ENCODE data around the gene BCAS3.
A peak's percentile ranks its signal among the peaks of the same experiment; 100 is the strongest.

Gene BCAS3

GRCh38 chr17:61260071-61260797, 582.6 kb downstream of the BCAS3 start:
- FAIRE-seq, result no peak

GRCh38 chr17:61261001-61261637, 583.5 kb downstream of the BCAS3 start:
- DNase-seq (ENCODE audit: insufficient read length, low spot score) (no peak), FAIRE-seq (no peak)

More at GRCh38 chr17:61260071-61260797, 582.6 kb downstream of the BCAS3 start:
- DNase-seq (ENCODE audit: insufficient read length, low spot score), result no peak

GRCh38 chr17:61265397-61265796, 587.7 kb downstream of the BCAS3 start:
- DNase-seq (ENCODE audit: insufficient read length, low spot score) (no peak), FAIRE-seq (peak; percentile 63)

- FAIRE-seq (no peak), DNase-seq (ENCODE audit: insufficient read length, low spot score) (no peak)
Measured at GRCh38 chr17:61267847-61268246, 590.2 kb downstream of the BCAS3 start.

GRCh38 chr17:61275395-61275794, 597.7 kb downstream of the BCAS3 start:
- DNase-seq (ENCODE audit: insufficient read length, low spot score) (no peak), FAIRE-seq (no peak)

GRCh38 chr17:61276806-61277205, 599.2 kb downstream of the BCAS3 start:
- FAIRE-seq (no peak), DNase-seq (ENCODE audit: insufficient read length, low spot score) (no peak)

GRCh38 chr17:61279476-61280145, 602.0 kb downstream of the BCAS3 start:
- DNase-seq (ENCODE audit: insufficient read length, low spot score) (no peak), FAIRE-seq (peak; percentile 49)

- DNase-seq (ENCODE audit: insufficient read length, low spot score) (no peak), FAIRE-seq (no peak)
Measured at GRCh38 chr17:61280338-61280737, 602.7 kb downstream of the BCAS3 start.

- DNase-seq (ENCODE audit: insufficient read length, low spot score) (no peak), FAIRE-seq (peak; percentile 23)
Measured at GRCh38 chr17:61280851-61281250, 603.2 kb downstream of the BCAS3 start.

GRCh38 chr17:61282377-61282776, 604.7 kb downstream of the BCAS3 start:
- no peak for DNase-seq (ENCODE audit: insufficient read length, low spot score)
- no peak for FAIRE-seq

- no peak for FAIRE-seq
- no peak for DNase-seq (ENCODE audit: insufficient read length, low spot score)
Measured at GRCh38 chr17:61283043-61283442, 605.4 kb downstream of the BCAS3 start.

- peak; percentile 90 for FAIRE-seq
- DNase-seq (ENCODE audit: insufficient read length, low spot score), result peak; percentile 34
Measured at GRCh38 chr17:61284174-61284573, 606.5 kb downstream of the BCAS3 start.

GRCh38 chr17:61284746-61285145, 607.1 kb downstream of the BCAS3 start:
- FAIRE-seq (no peak), DNase-seq (ENCODE audit: insufficient read length, low spot score) (no peak)

GRCh38 chr17:61285526-61286320, 608.1 kb downstream of the BCAS3 start:
- FAIRE-seq (no peak), DNase-seq (ENCODE audit: insufficient read length, low spot score) (no peak)

- FAIRE-seq, result peak; percentile 4
Measured at GRCh38 chr17:61286449-61286848, 608.8 kb downstream of the BCAS3 start.

GRCh38 chr17:61289408-61290385, 612.0 kb downstream of the BCAS3 start:
- no peak for FAIRE-seq
- no peak for DNase-seq (ENCODE audit: insufficient read length, low spot score)

More at GRCh38 chr17:61286449-61286848, 608.8 kb downstream of the BCAS3 start:
- DNase-seq (ENCODE audit: insufficient read length, low spot score), result no peak

- peak; percentile 63 for FAIRE-seq
- no peak for DNase-seq (ENCODE audit: insufficient read length, low spot score)
Measured at GRCh38 chr17:61291451-61292285, 614.0 kb downstream of the BCAS3 start.

- FAIRE-seq (no peak), DNase-seq (ENCODE audit: insufficient read length, low spot score) (no peak)
Measured at GRCh38 chr17:61294286-61294685, 616.6 kb downstream of the BCAS3 start.

- DNase-seq (ENCODE audit: insufficient read length, low spot score) (peak; percentile 79), FAIRE-seq (peak; percentile 77)
Measured at GRCh38 chr17:61294777-61295176, 617.1 kb downstream of the BCAS3 start.

Data from HTR-8/SVneo (cell line).